IMR-90 (cell line): Measurements from ENCODE around the gene SLC4A11. TPM values are rescaled to one million over a fixed set of nuclear protein-coding genes. Genes with fewer than 3 reads are reported as not detected.

Experiments
- ATAC-seq: fragments of 200-7000 bp; cut with Tn5 transposase; 2 replicates; pipeline ENCODE4 v1.9.1; 2020; ENCODE audit warnings: low read depth, mild to moderate bottlenecking, moderate library complexity
- BruUV-seq: library from RNA; stranded (reverse); fragments of 400-500 nt; replicated peaks from 2 replicates; lab custom pipeline; 2021; lab: Mats Ljungman, UMichigan
- CTCF ChIA-PET: fragments of 300-600 bp; formaldehyde crosslinking; extraction: SDS; loops from one replicate; lab custom pipeline; 2021; ENCODE audit warnings: antibody characterized with exemption; lab: Yijun Ruan, JAX
- POLR2A ChIA-PET: fragments of 300-600 bp; sonication (Branson Sonifier 250); formaldehyde crosslinking; loops from one replicate; lab custom pipeline; 2022; ENCODE audit warnings: antibody characterized with exemption; ENCODE audit not compliant: unreplicated experiment; lab: Charles Lee
- DNase-seq: peaks from one replicate; pipeline ENCODE4 v3.0.0; 2013
- H2AFZ ChIP-seq: replicated peaks from 2 replicates; pipeline ENCODE3; 2013; ENCODE audit warnings: low read length, mild to moderate bottlenecking; ENCODE audit not compliant: poor library complexity
- H2AK5ac ChIP-seq: 2 replicates; pipeline ENCODE4 v1.6.1; 2013; ENCODE audit warnings: low read depth, low read length, inconsistent platforms
- H2AK9ac ChIP-seq: replicated peaks from 2 replicates; pipeline ENCODE3; 2013; ENCODE audit warnings: mild to moderate bottlenecking, low read depth, low read length, moderate library complexity; ENCODE audit not compliant: poor library complexity
- H2BK120ac ChIP-seq: 2 replicates; pipeline ENCODE4 v1.6.1; 2013; ENCODE audit warnings: low read depth, low read length, inconsistent platforms
- H2BK15ac ChIP-seq: 3 replicates; pipeline ENCODE4 v1.6.1; 2013; ENCODE audit warnings: low read depth, low read length, inconsistent platforms
- H2BK20ac ChIP-seq: 2 replicates; pipeline ENCODE4 v1.6.1; 2013; ENCODE audit warnings: low read depth, mild to moderate bottlenecking, inconsistent platforms, low read length, moderate library complexity
- H2BK5ac ChIP-seq: 2 replicates; pipeline ENCODE4 v1.6.1; 2013; ENCODE audit warnings: mild to moderate bottlenecking, low read depth, low read length, inconsistent platforms; ENCODE audit not compliant: poor library complexity, severe bottlenecking
- H3K14ac ChIP-seq: replicated peaks from 2 replicates; pipeline ENCODE4 v1.6.1; 2013; ENCODE audit warnings: low read depth, low read length, inconsistent platforms
- H3K18ac ChIP-seq: 2 replicates; pipeline ENCODE4 v1.6.1; 2013; ENCODE audit warnings: low read depth, low read length, control low read depth
- H3K23ac ChIP-seq: 2 replicates; pipeline ENCODE4 v1.6.1; 2013; ENCODE audit warnings: low read depth, low read length, inconsistent platforms
- H3K27ac ChIP-seq: 2 replicates; pipeline ENCODE4 v1.5.1; 2013; ENCODE audit warnings: mild to moderate bottlenecking, control low read depth, low read length; ENCODE audit not compliant: insufficient read depth
- H3K27me3 ChIP-seq: 2 replicates; pipeline ENCODE4 v1.6.1; 2013; ENCODE audit warnings: low read length; ENCODE audit not compliant: control insufficient read depth, insufficient read depth
- H3K36me3 ChIP-seq: 2 replicates; pipeline ENCODE4 v1.6.1; 2013; ENCODE audit warnings: low read length, mixed read lengths; ENCODE audit not compliant: control insufficient read depth, insufficient read depth
- H3K4ac ChIP-seq: 2 replicates; pipeline ENCODE4 v1.6.1; 2013; ENCODE audit warnings: low read depth, low read length, inconsistent platforms
- H3K4me1 ChIP-seq: 2 replicates; pipeline ENCODE4 v1.6.1; 2013; ENCODE audit warnings: low read length, mixed read lengths; ENCODE audit not compliant: control insufficient read depth, insufficient read depth
- H3K4me2 ChIP-seq: 2 replicates; pipeline ENCODE4 v1.6.1; 2013; ENCODE audit warnings: low read depth, mild to moderate bottlenecking, control low read depth, low read length, moderate library complexity
- H3K4me3 ChIP-seq: 2 replicates; pipeline ENCODE4 v1.5.1; 2013; ENCODE audit warnings: low read depth, mild to moderate bottlenecking, control low read depth, low read length, moderate library complexity; ENCODE audit not compliant: insufficient read depth
- H3K56ac ChIP-seq: 2 replicates; pipeline ENCODE4 v1.6.1; 2013; ENCODE audit warnings: low read length, inconsistent platforms; ENCODE audit not compliant: insufficient read depth; ENCODE audit errors: extremely low read depth
- H3K79me1 ChIP-seq, 2 experiments: 2 replicates each; pipeline ENCODE4 v1.6.1; 2013; ENCODE audit warnings: low read length in 2 of 2, inconsistent platforms in 1 of 2, low read depth in 1 of 2
- H3K9ac ChIP-seq: 2 replicates; pipeline ENCODE4 v1.6.1; 2013; ENCODE audit warnings: low read depth, low read length, control low read depth
- H3K9me1 ChIP-seq: 2 replicates; pipeline ENCODE4 v1.6.1; 2013; ENCODE audit warnings: low read length, inconsistent platforms; ENCODE audit not compliant: insufficient read depth
- H3K9me3 ChIP-seq: 2 replicates; pipeline ENCODE4 v1.6.1; 2013; ENCODE audit warnings: low read length; ENCODE audit not compliant: control insufficient read depth, insufficient read depth
- H4K20me1 ChIP-seq: 2 replicates; pipeline ENCODE4 v1.6.1; 2013; ENCODE audit warnings: low read length, inconsistent platforms; ENCODE audit not compliant: insufficient read depth
- H4K5ac ChIP-seq: 2 replicates; pipeline ENCODE4 v1.6.1; 2013; ENCODE audit warnings: mild to moderate bottlenecking, low read depth, low read length, control low read depth
- H4K8ac ChIP-seq, 2 experiments: 2 replicates each; pipeline ENCODE4 v1.6.1; 2013; ENCODE audit warnings: low read depth in 2 of 2, low read length in 2 of 2, control low read depth in 1 of 2, inconsistent platforms in 1 of 2
- H4K91ac ChIP-seq: 2 replicates; pipeline ENCODE4 v1.6.1; 2013; ENCODE audit warnings: low read depth, low read length, inconsistent platforms; ENCODE audit not compliant: insufficient read depth
- BHLHE40 ChIP-seq: fragments of 150-350 bp; IDR thresholded peaks from 2 replicates; pipeline ENCODE4 v1.6.1; 2016; ENCODE audit warnings: mild to moderate bottlenecking, low read depth, low read length
- CEBPB ChIP-seq: IDR thresholded peaks from 2 replicates; pipeline ENCODE4 v1.6.1; 2012; ENCODE audit warnings: low read depth, low read length, improper control_type of control experiment
- CHD1 ChIP-seq: IDR thresholded peaks from 2 replicates; pipeline ENCODE4 v1.6.1; 2012; ENCODE audit warnings: low read depth, low read length, improper control_type of control experiment
- FOS ChIP-seq: fragments of 150-350 bp; IDR thresholded peaks from 2 replicates; pipeline ENCODE4 v1.6.1; 2016; ENCODE audit warnings: low read depth, low read length
- MAFK ChIP-seq: IDR thresholded peaks from 2 replicates; pipeline ENCODE4 v1.6.1; 2012; ENCODE audit warnings: low read depth, low read length, improper control_type of control experiment
- MAZ ChIP-seq: IDR thresholded peaks from 2 replicates; pipeline ENCODE4 v1.6.1; 2012; ENCODE audit warnings: low read depth, mild to moderate bottlenecking, low read length, improper control_type of control experiment, moderate library complexity, borderline replicate concordance
- MXI1 ChIP-seq: IDR thresholded peaks from 2 replicates; pipeline ENCODE4 v1.6.1; 2012; ENCODE audit warnings: low read depth, mild to moderate bottlenecking, low read length, moderate library complexity, borderline replicate concordance
- NFE2L2 ChIP-seq: fragments of 150-350 bp; IDR thresholded peaks from 2 replicates; pipeline ENCODE4 v1.6.1; 2016; ENCODE audit warnings: low read depth, mild to moderate bottlenecking, low read length
- POLR2A ChIP-seq: IDR thresholded peaks from 2 replicates; pipeline ENCODE4 v1.6.1; 2012; ENCODE audit warnings: mild to moderate bottlenecking, low read depth, low read length
- RAD21 ChIP-seq: IDR thresholded peaks from 2 replicates; pipeline ENCODE4 v1.6.1; 2012; ENCODE audit warnings: low read length, improper control_type of control experiment
- RCOR1 ChIP-seq: IDR thresholded peaks from 2 replicates; pipeline ENCODE4 v1.6.1; 2012; ENCODE audit warnings: mild to moderate bottlenecking, low read length, improper control_type of control experiment; ENCODE audit not compliant: insufficient replicate concordance
- RFX5 ChIP-seq: IDR thresholded peaks from 2 replicates; pipeline ENCODE4 v1.8.0; 2012; ENCODE audit warnings: low read depth, mild to moderate bottlenecking, low read length, moderate library complexity
- SMC3 ChIP-seq: fragments of 150-350 bp; IDR thresholded peaks from 2 replicates; pipeline ENCODE4 v1.6.1; 2016; ENCODE audit warnings: low read depth, mild to moderate bottlenecking, antibody characterized with exemption, low read length, moderate library complexity
- WGBS, 2 experiments: methylation state at CpG; one replicate each; pipeline versions ENCODE4 v1.1.5 to v1.1.7; 2013; ENCODE audit warnings: missing lambda C conversion rate in 2 of 2; ENCODE audit not compliant: insufficient read length in 1 of 2; ENCODE audit errors: extremely low coverage in 2 of 2; 5-methylcytosine and 5-hydroxymethylcytosine counted together
- dilution Hi-C: fragments of 300-500 bp; cut with HindIII; formaldehyde crosslinking; loops from one replicate; pipeline ENCODE4 v1.14.3; 2018; ENCODE audit warnings: low sequenced_read_pairs; ENCODE audit not compliant: unreplicated experiment
- in situ Hi-C: fragments of 300-500 bp; cut with MboI; formaldehyde crosslinking; loops from 3 replicates; pipeline ENCODE4 v1.14.3; 2019; ENCODE audit warnings: low sequenced_read_pairs, inconsistent platforms, mixed read lengths
- intact Hi-C: fragments of 100-400 bp; cut with micrococcal nuclease; formaldehyde crosslinking; loops from 2 replicates; pipeline ENCODE4 v1.10.0; 2022
- polyA plus RNA-seq, 3 experiments: library from polyadenylated mRNA; depleted of rRNA; stranded (reverse); fragments of >200 nt; gene quantifications; 2 replicates each; pipeline ENCODE4 v1.2.3, GENCODE V29; 2012; ENCODE audit warnings: low replicate concordance in 1 of 3
- total RNA-seq: library from RNA; depleted of rRNA; stranded (reverse); fragments of >200 nt; gene quantifications from 2 replicates; pipeline ENCODE4 v1.2.3, GENCODE V29; 2012
- TF ChIP-seq, protein P1 (sequence below): fragments of 150-350 bp; IDR thresholded peaks from 2 replicates; pipeline ENCODE4 v1.6.1; 2016; ENCODE audit warnings: low read depth, mild to moderate bottlenecking, low read length, moderate library complexity, borderline replicate concordance
- TF ChIP-seq, protein P2 (sequence below): fragments of 150-350 bp; IDR thresholded peaks from 2 replicates; pipeline ENCODE4 v1.6.1; 2017; ENCODE audit warnings: mild to moderate bottlenecking, antibody characterized with exemption, low read length, low read depth
- TF ChIP-seq, protein P3 (sequence below): conservative IDR thresholded peaks from 2 replicates; pipeline ENCODE4 v1.5.1; 2012; ENCODE audit warnings: mild to moderate bottlenecking, low read depth, low read length, improper control_type of control experiment

The SLC4A11 gene
- total and polyA plus RNA-seq, 2 of the 4 experiments (the other 2 are of a cell fraction), result 0.36 to 0.79 TPM

DNA sequence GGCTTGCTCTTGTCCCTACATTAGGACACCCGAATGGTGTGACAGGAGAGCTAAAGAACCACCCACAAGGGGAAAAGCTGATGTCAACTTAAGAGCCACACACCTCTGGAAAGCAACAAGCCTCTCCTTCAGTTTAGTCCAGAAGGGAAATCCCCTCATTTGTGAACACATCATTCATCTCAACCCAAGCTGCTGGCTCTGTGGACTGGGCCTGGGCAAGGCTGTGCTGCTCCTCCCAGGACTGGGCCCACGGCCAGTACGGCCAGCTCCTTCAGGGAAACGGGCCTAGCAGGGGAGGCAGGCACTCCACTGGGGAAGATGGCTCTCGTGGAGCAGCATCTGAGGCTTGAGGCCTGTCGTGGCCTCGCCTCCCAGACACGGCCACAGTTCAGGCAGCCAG, 12.8 kb upstream of the SLC4A11 start:
- no peak overlapping the region for H3K9ac ChIP-seq
- H2AK9ac ChIP-seq, result no peak overlapping the region
- POLR2A ChIA-PET, result no interaction called here
- intact Hi-C loops, result no loop called here
- no peak overlapping the region for H3K4me2 ChIP-seq
- H2BK120ac ChIP-seq, result no peak overlapping the region
- no peak overlapping the region for H3K56ac ChIP-seq
- no peak overlapping the region for H3K4ac ChIP-seq
- dilution Hi-C loops, result no loop called here
- H3K27ac ChIP-seq, result no peak overlapping the region
- no peak overlapping the region for H2BK15ac ChIP-seq
- WGBS, 2 experiments, result 47% methylated on average over 2 of the region's 8 CpGs; no CpG with 5 or more reads in 1 of the 2 experiments
- H3K18ac ChIP-seq, result no peak overlapping the region
- no peaks in the 10 kb centered on the region for H4K20me1 ChIP-seq
- in situ Hi-C loops, result no loop called here
- no peaks in the 10 kb centered on the region for H3K79me1 ChIP-seq
- ATAC-seq (peak; percentile 30; the same call in 1 of the 2 replicates), DNase-seq (peak; percentile 67)
- H3K9me1 ChIP-seq, result no peaks in the 10 kb centered on the region
- H4K91ac ChIP-seq, result no peak overlapping the region
- H2BK5ac ChIP-seq, result no peak overlapping the region
- no peaks in the 10 kb centered on the region for H3K4me1 ChIP-seq
- no peak overlapping the region for H2BK20ac ChIP-seq
- no peak overlapping the region for H2AK5ac ChIP-seq
- TF ChIP-seq CHD1 (no peak), BHLHE40 (no peak), RCOR1 (no peak), FOS (no peak), CEBPB (no peak), RFX5 (no peak), RAD21 (no peak), MAZ (no peak), NFE2L2 (no peak), POLR2A (no peak), MAFK (no peak), SMC3 (no peak), MXI1 (no peak)
- TF ChIP-seq, protein P1, sequence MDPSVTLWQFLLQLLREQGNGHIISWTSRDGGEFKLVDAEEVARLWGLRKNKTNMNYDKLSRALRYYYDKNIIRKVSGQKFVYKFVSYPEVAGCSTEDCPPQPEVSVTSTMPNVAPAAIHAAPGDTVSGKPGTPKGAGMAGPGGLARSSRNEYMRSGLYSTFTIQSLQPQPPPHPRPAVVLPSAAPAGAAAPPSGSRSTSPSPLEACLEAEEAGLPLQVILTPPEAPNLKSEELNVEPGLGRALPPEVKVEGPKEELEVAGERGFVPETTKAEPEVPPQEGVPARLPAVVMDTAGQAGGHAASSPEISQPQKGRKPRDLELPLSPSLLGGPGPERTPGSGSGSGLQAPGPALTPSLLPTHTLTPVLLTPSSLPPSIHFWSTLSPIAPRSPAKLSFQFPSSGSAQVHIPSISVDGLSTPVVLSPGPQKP, result no peak
- TF ChIP-seq, protein P2, sequence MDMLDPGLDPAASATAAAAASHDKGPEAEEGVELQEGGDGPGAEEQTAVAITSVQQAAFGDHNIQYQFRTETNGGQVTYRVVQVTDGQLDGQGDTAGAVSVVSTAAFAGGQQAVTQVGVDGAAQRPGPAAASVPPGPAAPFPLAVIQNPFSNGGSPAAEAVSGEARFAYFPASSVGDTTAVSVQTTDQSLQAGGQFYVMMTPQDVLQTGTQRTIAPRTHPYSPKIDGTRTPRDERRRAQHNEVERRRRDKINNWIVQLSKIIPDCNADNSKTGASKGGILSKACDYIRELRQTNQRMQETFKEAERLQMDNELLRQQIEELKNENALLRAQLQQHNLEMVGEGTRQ, result no peak
- TF ChIP-seq, protein P3, sequence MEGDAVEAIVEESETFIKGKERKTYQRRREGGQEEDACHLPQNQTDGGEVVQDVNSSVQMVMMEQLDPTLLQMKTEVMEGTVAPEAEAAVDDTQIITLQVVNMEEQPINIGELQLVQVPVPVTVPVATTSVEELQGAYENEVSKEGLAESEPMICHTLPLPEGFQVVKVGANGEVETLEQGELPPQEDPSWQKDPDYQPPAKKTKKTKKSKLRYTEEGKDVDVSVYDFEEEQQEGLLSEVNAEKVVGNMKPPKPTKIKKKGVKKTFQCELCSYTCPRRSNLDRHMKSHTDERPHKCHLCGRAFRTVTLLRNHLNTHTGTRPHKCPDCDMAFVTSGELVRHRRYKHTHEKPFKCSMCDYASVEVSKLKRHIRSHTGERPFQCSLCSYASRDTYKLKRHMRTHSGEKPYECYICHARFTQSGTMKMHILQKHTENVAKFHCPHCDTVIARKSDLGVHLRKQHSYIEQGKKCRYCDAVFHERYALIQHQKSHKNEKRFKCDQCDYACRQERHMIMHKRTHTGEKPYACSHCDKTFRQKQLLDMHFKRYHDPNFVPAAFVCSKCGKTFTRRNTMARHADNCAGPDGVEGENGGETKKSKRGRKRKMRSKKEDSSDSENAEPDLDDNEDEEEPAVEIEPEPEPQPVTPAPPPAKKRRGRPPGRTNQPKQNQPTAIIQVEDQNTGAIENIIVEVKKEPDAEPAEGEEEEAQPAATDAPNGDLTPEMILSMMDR, result no peak
- no peaks in the 10 kb centered on the region for H3K9me3 ChIP-seq
- H4K8ac ChIP-seq, result no peak overlapping the region
- CTCF ChIA-PET, result no interaction called here
- H3K4me3 ChIP-seq, result no peak overlapping the region
- no peak overlapping the region for H4K5ac ChIP-seq
- peaks cover 40% of the 10 kb centered on the region for H3K36me3 ChIP-seq
- no peak overlapping the region for H3K14ac ChIP-seq
- H2AFZ ChIP-seq, result no peak overlapping the region
- H3K23ac ChIP-seq, result no peak overlapping the region
- BruUV-seq, result no TSS peak
- H3K27me3 ChIP-seq, result peaks cover 6% of the 10 kb centered on the region; the same call in 1 of the 2 replicates
